ENCODE data around the gene TIMM10.

The TIMM10 gene

GRCh38 chr11:57497303-57498247 lies 33.0 kb downstream of the TIMM10 start:
- TF ChIP-seq CTCF (IDR thresholded peaks at IDR 0.05; ENCODE audit: low read depth, low read length): no peak
- DNase-seq (ENCODE audit: low read depth, low spot score): no peak
- in situ Hi-C loops (cut with HindIII; ENCODE audit: low sequenced_read_pairs): no loop called here
- no peak overlapping the region for H3K4me3 ChIP-seq (ENCODE audit: low read depth, low read length)

GRCh38 chr11:57496109-57496820 lies 34.3 kb downstream of the TIMM10 start:
- H3K4me3 ChIP-seq (ENCODE audit: low read depth, low read length): no peak overlapping the region
- in situ Hi-C loops (cut with HindIII; ENCODE audit: low sequenced_read_pairs): no loop called here

DNA sequence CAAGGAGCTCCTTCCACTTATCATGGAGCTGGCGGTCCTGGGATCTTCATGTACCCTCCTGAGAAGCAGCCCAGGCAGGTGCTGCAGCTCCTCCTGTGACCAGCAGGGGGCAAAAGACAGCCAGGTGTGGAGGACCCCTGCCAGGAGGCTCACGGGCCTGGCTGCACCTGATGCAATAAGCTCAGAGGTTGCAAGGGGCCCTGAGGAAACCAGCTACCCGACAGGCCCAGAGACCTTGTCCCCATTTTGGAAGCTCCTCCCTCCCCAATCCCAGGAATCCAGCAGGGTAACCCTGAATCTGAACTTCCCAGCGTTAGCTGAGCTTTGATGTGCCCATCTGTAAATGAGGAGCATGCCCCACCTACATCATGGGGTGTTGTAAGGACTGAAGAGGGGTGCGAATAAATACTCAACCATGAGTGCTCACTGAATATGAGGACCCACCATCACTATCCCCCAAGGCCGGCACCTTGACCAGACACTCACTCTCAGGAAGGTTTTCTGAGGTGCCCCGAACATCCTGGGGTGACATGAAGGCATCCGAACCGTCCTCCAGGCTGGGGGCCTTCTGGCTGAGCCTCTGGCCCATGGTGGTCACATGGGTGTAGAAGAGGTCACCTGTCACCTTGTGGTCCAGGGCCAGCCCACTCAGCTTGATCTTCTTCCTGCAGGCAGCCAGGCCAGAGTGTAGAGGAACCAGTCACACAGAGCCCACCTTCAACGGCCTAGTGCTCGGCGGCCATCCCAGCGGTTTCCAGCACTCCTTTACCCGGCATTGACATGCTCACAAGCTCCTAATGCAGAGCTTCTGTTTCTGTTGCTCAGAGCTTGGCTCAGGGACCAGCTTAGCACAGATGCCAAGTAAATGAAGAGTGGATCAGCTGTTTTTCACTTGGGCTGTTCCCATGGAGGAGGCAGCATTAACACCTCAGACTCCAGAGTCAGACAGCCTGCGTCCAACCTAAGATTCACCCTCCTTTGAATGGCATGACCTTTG lies 36.7 kb downstream of the TIMM10 start:
- no peak overlapping the region for H3K4me3 ChIP-seq (ENCODE audit: low read depth, low read length)
- TF ChIP-seq CTCF (IDR thresholded peaks at IDR 0.05; ENCODE audit: low read depth, low read length): peak; percentile 96
- in situ Hi-C loops (cut with HindIII; ENCODE audit: low sequenced_read_pairs): no loop called here
- peak; percentile 30 for DNase-seq (ENCODE audit: low read depth, low spot score)

More at GRCh38 chr11:57496109-57496820, 34.3 kb downstream of the TIMM10 start:
- no peak for TF ChIP-seq CTCF (IDR thresholded peaks at IDR 0.05; ENCODE audit: low read depth, low read length)
- no peak for DNase-seq (ENCODE audit: low read depth, low spot score)

DNA sequence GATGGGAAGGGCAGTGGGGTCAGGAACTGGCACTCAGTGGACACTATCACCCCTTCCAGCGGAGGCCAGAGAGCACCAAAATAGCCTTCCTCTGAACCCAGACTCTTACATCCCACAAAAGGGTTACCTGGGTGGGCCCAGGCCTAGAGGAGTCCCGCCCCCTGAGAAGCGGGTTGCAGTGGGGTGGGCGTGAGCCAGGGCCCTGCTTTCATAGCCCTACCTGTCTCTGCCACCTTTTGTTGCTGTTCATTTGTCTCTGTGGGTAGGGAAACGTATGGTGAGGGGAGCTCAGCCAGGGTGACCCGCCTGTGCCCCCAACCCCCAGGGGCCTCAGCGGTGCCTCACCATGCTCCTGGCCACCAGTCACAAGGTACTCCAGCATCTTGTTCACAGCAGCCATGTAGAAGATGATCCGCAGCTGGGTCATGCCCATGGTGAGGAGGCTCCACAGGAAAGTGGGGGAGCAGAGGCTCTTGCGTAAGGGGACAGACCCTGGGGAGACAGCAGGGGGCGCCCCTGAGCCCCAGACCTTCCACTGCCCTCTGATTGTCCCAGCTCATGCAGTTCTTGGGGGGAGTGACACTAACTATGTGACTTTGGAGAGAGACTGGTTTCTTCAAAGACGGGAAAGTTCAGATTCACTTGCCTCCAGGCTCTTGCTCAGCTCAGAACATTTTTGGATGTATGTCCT lies 39.0 kb downstream of the TIMM10 start:
- in situ Hi-C loops (cut with HindIII; ENCODE audit: low sequenced_read_pairs): no loop called here
- peak; percentile 71 for TF ChIP-seq CTCF (IDR thresholded peaks at IDR 0.05; ENCODE audit: low read depth, low read length)
- H3K4me3 ChIP-seq (ENCODE audit: low read depth, low read length): no peak overlapping the region
- no peak for DNase-seq (ENCODE audit: low read depth, low spot score)

GRCh38 chr11:57490456-57491248 lies 39.9 kb downstream of the TIMM10 start:
- H3K4me3 ChIP-seq (ENCODE audit: low read depth, low read length): no peak overlapping the region
- TF ChIP-seq CTCF (IDR thresholded peaks at IDR 0.05; ENCODE audit: low read depth, low read length): no peak
- in situ Hi-C loops (cut with HindIII; ENCODE audit: low sequenced_read_pairs): no loop called here
- DNase-seq (ENCODE audit: low read depth, low spot score): no peak

Data from astrocyte of the spinal cord (primary cell).